ENCODE results near the gene CWC15. TPM values are rescaled to one million over a fixed set of nuclear protein-coding genes. Genes with fewer than 3 reads are reported as not detected.
A peak's percentile ranks its signal among the peaks of the same experiment; 100 is the strongest.
"Not testable (repeated sequence)": the region's sequence is repeated elsewhere in the genome, so short reads cannot be mapped to it uniquely, and the experiment has no call there.

CWC15 gene
- total RNA-seq = 10 to 100 TPM; 35.8 to 65.8 (median 56.0) TPM
- 10 to 100 TPM; 50.8 to 64.9 TPM for polyA plus RNA-seq
- long read RNA-seq, donor 1, transcript CWC15-201 (7 exons, 1,576 nt) = major isoform, 40 of 49 reads
- long read RNA-seq, donor 1, partial matches to known transcripts = 4 of 49 reads
- long read RNA-seq, donor 1, other reads (novel, unspliced or antisense) = 4 of 49 reads
- long read RNA-seq, donor 2, transcript CWC15-201 (7 exons, 1,576 nt) = major isoform, 66 of 94 reads
- long read RNA-seq, donor 2, partial matches to known transcripts = 20 of 94 reads
- long read RNA-seq, donor 2, other reads (novel, unspliced or antisense) = 0 of 94 reads
- long read RNA-seq, donor 3, transcript CWC15-201 (7 exons, 1,576 nt) = major isoform, 29 of 33 reads
- long read RNA-seq, donor 3, partial matches to known transcripts = 1 of 33 reads
- long read RNA-seq, donor 3, other reads (novel, unspliced or antisense) = 3 of 33 reads

- peak; percentile 94 to 96 (median 95) for DNase-seq
- Histone ChIP-seq H3K36me3 (no peaks in the 10 kb centered on the region), H3K4me1 (ENCODE audit: insufficient read depth) (peaks cover 3% of the 10 kb centered on the region), H3K27ac (peak within 1 kb of the TSS; percentile 54 to 62), H3K27me3 (no peaks in the 10 kb centered on the region), H3K9me3 (no peaks in the 10 kb centered on the region), H3K4me3 (peak within 1 kb of the TSS; percentile 73)
- intact Hi-C loops (cut with DNase I) = loop anchor here in 1 of 4 donors (10.0 kb wide), 1 partner anchor 171 kb away; no protein-coding TSS in a partner anchor
- WGBS, 3 donors = 0% methylated on average over 65 to 66 of the region's 66 CpGs
- TF ChIP-seq EP300 (IDR thresholded peaks at IDR 0.05) (no peak), POLR2A (IDR thresholded peaks at IDR 0.05) (peak; percentile 49)
- TF ChIP-seq, protein P1, sequence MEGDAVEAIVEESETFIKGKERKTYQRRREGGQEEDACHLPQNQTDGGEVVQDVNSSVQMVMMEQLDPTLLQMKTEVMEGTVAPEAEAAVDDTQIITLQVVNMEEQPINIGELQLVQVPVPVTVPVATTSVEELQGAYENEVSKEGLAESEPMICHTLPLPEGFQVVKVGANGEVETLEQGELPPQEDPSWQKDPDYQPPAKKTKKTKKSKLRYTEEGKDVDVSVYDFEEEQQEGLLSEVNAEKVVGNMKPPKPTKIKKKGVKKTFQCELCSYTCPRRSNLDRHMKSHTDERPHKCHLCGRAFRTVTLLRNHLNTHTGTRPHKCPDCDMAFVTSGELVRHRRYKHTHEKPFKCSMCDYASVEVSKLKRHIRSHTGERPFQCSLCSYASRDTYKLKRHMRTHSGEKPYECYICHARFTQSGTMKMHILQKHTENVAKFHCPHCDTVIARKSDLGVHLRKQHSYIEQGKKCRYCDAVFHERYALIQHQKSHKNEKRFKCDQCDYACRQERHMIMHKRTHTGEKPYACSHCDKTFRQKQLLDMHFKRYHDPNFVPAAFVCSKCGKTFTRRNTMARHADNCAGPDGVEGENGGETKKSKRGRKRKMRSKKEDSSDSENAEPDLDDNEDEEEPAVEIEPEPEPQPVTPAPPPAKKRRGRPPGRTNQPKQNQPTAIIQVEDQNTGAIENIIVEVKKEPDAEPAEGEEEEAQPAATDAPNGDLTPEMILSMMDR (IDR thresholded peaks at IDR 0.05) = no peak
Observed at GRCh38 chr11:94973099-94973968, at the start of gene CWC15, which contains the start of gene KDM4D. CWC15 (minus strand) TSS chr11:94973556; CDS start chr11:94972185, 1,371 bp downstream. KDM4D (plus strand) TSS chr11:94973709; CDS start chr11:94997373, 23,664 bp downstream.

DNA sequence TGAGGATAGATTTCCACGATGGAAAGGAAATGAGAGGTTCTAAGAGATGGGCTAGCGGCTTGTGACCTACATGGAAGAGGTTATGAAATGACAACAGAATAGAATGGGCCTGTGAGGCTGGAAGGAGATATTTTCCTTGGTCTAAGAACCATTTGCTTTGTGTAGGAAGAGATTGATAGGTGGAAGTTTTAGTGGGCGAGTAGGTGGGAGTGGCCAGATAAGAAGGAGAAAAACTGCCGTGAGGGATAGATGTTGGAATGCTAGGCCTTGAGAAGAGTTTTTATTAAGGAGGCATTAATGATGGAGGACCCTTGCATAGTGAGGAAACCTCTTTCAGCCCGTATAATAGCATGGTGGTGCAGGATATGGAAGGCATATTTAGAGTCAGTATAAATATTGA, 48.1 kb upstream of the CWC15 start:
- intact Hi-C loops (cut with DNase I); H3K27me3 ChIP-seq; H3K4me3 ChIP-seq; H3K4me1 ChIP-seq (ENCODE audit: insufficient read depth); H3K36me3 ChIP-seq; H3K27ac ChIP-seq; DNase-seq; H3K9me3 ChIP-seq: not testable (repeated sequence)
- 74 to 77% (median 75%) methylated on average over 5 of the region's 5 CpGs for WGBS, 3 donors

GRCh38 chr11:95016139-95016538, 42.8 kb upstream of the CWC15 start:
- no peaks in the 10 kb centered on the region for H3K27me3 ChIP-seq
- TF ChIP-seq POLR2A (IDR thresholded peaks at IDR 0.05) (no peak), EP300 (IDR thresholded peaks at IDR 0.05) (no peak)
- TF ChIP-seq, protein P1 (IDR thresholded peaks at IDR 0.05) = no peak
- no peaks in the 10 kb centered on the region for H3K36me3 ChIP-seq
- H3K9me3 ChIP-seq = no peaks in the 10 kb centered on the region
- intact Hi-C loops (cut with DNase I) = no loop called here
- H3K27ac ChIP-seq = no peak overlapping the region
- no peak for DNase-seq
- WGBS, 3 donors = 37 to 56% (median 51%) methylated on average over 2 of the region's 2 CpGs
- no peaks in the 10 kb centered on the region for H3K4me1 ChIP-seq (ENCODE audit: insufficient read depth)
- no peak overlapping the region for H3K4me3 ChIP-seq

- H3K36me3 ChIP-seq = no peaks in the 10 kb centered on the region
- 79 to 82% (median 79%) methylated on average over 12 of the region's 12 CpGs for WGBS, 3 donors
- H3K4me3 ChIP-seq = no peak overlapping the region
- no peak overlapping the region for H3K27ac ChIP-seq
- no peak for DNase-seq
- intact Hi-C loops (cut with DNase I) = no loop called here
- H3K27me3 ChIP-seq = no peaks in the 10 kb centered on the region
- H3K9me3 ChIP-seq = no peaks in the 10 kb centered on the region
- TF ChIP-seq, protein P1 (IDR thresholded peaks at IDR 0.05) = no peak
- no peaks in the 10 kb centered on the region for H3K4me1 ChIP-seq (ENCODE audit: insufficient read depth)
Observed at GRCh38 chr11:95014184-95014821, 40.9 kb upstream of the CWC15 start.

Measured in ovary (tissue), 10 donors.